ENCODE measurements around the gene ACACB. TPM values are rescaled to one million over a fixed set of nuclear protein-coding genes. Genes with fewer than 3 reads are reported as not detected.

The ACACB gene
- total RNA-seq, 1 experiment from 2014 or later = 20.0 TPM

DNA sequence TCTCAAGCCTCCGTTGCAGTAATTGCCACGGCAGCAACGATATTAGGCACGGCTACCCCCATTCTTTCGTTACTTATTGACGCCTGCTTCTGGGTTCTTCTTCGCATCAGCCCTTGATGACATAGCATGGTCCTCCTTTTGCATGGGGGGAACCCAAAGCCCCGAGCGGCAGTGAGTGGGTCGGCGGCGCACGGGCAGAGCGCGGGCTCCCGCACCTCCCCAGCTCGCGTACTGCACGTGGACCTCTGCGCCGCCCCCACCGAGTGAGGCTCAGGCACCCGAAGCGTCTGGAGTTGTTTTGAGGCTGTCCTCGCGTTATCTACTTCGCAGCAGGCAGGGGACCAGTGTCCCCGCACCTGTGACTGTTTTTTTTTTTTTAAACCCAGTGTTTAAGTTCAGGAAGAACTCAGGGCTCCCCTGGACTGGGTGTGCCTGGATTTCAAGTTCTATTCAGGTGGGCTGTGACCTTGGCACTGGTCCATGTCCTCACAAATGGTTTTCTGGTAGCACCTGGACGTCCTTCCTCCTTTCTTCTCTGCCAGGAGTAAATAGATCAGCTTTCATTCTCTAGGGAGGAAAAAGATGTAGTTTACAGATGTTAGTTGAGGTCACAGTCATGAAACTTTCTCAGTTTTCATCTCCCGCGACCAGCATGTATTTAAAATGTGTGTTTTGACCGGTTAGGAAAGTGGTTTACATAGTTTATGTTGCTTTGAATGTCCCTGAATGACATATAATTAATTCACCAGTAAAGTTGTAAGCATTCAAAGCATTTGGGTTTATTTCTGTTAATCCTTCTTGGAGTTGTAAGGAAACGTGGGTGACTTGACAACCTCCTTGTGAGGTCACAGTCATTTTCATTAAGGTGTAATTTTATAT, 194.1 kb downstream of the ACACB start (continued):
- TF ChIP-seq, protein P1, sequence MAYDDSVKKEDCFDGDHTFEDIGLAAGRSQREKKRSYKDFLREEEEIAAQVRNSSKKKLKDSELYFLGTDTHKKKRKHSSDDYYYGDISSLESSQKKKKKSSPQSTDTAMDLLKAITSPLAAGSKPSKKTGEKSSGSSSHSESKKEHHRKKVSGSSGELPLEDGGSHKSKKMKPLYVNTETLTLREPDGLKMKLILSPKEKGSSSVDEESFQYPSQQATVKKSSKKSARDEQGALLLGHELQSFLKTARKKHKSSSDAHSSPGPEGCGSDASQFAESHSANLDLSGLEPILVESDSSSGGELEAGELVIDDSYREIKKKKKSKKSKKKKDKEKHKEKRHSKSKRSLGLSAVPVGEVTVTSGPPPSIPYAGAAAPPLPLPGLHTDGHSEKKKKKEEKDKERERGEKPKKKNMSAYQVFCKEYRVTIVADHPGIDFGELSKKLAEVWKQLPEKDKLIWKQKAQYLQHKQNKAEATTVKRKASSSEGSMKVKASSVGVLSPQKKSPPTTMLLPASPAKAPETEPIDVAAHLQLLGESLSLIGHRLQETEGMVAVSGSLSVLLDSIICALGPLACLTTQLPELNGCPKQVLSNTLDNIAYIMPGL (CRISPR knock-in tag; IDR thresholded peaks at IDR 0.05) = peak; percentile 17; the same call in 1 of the 2 replicates
- no peak for TF ChIP-seq GRHL2 (CRISPR knock-in tag; IDR thresholded peaks at IDR 0.05; ENCODE audit: insufficient replicate concordance, severe bottlenecking)
- no peak for TF ChIP-seq SMAD4 (CRISPR knock-in tag; IDR thresholded peaks at IDR 0.05)
- TF ChIP-seq SP1 (CRISPR knock-in tag; conservative IDR thresholded peaks at IDR 0.05) = peak; percentile 52; the same call in 1 of the 2 replicates
- no peak for TF ChIP-seq IRF2 (CRISPR knock-in tag; IDR thresholded peaks at IDR 0.05; ENCODE audit: borderline replicate concordance, low read depth)
- TF ChIP-seq, protein P2, sequence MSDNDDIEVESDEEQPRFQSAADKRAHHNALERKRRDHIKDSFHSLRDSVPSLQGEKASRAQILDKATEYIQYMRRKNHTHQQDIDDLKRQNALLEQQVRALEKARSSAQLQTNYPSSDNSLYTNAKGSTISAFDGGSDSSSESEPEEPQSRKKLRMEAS (CRISPR knock-in tag; IDR thresholded peaks at IDR 0.05) = peak; percentile 95
- no peak for TF ChIP-seq TCF7 (CRISPR knock-in tag; IDR thresholded peaks at IDR 0.05; ENCODE audit: low read depth)
- TF ChIP-seq, protein P3, sequence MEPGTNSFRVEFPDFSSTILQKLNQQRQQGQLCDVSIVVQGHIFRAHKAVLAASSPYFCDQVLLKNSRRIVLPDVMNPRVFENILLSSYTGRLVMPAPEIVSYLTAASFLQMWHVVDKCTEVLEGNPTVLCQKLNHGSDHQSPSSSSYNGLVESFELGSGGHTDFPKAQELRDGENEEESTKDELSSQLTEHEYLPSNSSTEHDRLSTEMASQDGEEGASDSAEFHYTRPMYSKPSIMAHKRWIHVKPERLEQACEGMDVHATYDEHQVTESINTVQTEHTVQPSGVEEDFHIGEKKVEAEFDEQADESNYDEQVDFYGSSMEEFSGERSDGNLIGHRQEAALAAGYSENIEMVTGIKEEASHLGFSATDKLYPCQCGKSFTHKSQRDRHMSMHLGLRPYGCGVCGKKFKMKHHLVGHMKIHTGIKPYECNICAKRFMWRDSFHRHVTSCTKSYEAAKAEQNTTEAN (CRISPR knock-in tag; IDR thresholded peaks at IDR 0.05) = peak; percentile 78
- TF ChIP-seq ETV6 (CRISPR knock-in tag; IDR thresholded peaks at IDR 0.05) = no peak
- TF ChIP-seq, protein P4, sequence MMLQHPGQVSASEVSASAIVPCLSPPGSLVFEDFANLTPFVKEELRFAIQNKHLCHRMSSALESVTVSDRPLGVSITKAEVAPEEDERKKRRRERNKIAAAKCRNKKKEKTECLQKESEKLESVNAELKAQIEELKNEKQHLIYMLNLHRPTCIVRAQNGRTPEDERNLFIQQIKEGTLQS (CRISPR knock-in tag; conservative IDR thresholded peaks at IDR 0.05) = no peak
- no peak; the same call in 1 of the 2 replicates for TF ChIP-seq E2F5 (CRISPR knock-in tag; IDR thresholded peaks at IDR 0.05)
- TF ChIP-seq, protein P5, sequence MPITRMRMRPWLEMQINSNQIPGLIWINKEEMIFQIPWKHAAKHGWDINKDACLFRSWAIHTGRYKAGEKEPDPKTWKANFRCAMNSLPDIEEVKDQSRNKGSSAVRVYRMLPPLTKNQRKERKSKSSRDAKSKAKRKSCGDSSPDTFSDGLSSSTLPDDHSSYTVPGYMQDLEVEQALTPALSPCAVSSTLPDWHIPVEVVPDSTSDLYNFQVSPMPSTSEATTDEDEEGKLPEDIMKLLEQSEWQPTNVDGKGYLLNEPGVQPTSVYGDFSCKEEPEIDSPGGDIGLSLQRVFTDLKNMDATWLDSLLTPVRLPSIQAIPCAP (CRISPR knock-in tag; IDR thresholded peaks at IDR 0.05) = peak; percentile 79
- no peak for TF ChIP-seq ZNF423 (CRISPR knock-in tag; IDR thresholded peaks at IDR 0.05)
- TF ChIP-seq, protein P6, sequence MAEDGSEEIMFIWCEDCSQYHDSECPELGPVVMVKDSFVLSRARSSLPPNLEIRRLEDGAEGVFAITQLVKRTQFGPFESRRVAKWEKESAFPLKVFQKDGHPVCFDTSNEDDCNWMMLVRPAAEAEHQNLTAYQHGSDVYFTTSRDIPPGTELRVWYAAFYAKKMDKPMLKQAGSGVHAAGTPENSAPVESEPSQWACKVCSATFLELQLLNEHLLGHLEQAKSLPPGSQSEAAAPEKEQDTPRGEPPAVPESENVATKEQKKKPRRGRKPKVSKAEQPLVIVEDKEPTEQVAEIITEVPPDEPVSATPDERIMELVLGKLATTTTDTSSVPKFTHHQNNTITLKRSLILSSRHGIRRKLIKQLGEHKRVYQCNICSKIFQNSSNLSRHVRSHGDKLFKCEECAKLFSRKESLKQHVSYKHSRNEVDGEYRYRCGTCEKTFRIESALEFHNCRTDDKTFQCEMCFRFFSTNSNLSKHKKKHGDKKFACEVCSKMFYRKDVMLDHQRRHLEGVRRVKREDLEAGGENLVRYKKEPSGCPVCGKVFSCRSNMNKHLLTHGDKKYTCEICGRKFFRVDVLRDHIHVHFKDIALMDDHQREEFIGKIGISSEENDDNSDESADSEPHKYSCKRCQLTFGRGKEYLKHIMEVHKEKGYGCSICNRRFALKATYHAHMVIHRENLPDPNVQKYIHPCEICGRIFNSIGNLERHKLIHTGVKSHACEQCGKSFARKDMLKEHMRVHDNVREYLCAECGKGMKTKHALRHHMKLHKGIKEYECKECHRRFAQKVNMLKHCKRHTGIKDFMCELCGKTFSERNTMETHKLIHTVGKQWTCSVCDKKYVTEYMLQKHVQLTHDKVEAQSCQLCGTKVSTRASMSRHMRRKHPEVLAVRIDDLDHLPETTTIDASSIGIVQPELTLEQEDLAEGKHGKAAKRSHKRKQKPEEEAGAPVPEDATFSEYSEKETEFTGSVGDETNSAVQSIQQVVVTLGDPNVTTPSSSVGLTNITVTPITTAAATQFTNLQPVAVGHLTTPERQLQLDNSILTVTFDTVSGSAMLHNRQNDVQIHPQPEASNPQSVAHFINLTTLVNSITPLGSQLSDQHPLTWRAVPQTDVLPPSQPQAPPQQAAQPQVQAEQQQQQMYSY (CRISPR knock-in tag; IDR thresholded peaks at IDR 0.05) = no peak
- 0 out of 2 replicates have a peak, but pooled peaks have one; percentile 25 for TF ChIP-seq GABPB1 (CRISPR knock-in tag; IDR thresholded peaks at IDR 0.05)
- TF ChIP-seq KAT7 (CRISPR knock-in tag; IDR thresholded peaks at IDR 0.05; ENCODE audit: borderline replicate concordance) = no peak
- 0 out of 2 replicates have a peak, but pooled peaks have one; percentile 63 for TF ChIP-seq ZNF138 (CRISPR knock-in tag; conservative IDR thresholded peaks at IDR 0.05)
- peak; percentile 68; the same call in 1 of the 2 replicates for TF ChIP-seq FOXK1 (CRISPR knock-in tag; IDR thresholded peaks at IDR 0.05)
- TF ChIP-seq ZNF281 (CRISPR knock-in tag; IDR thresholded peaks at IDR 0.05) = peak; percentile 84; the same call in 1 of the 2 replicates
- peak; percentile 65; the same call in 1 of the 2 replicates for TF ChIP-seq ARID4B (CRISPR knock-in tag; IDR thresholded peaks at IDR 0.05; ENCODE audit: borderline replicate concordance)
